T-helper 17 cell (primary cell): ENCODE measurements around the gene TMEM254. TPM values are rescaled to one million over a fixed set of nuclear protein-coding genes. Genes with fewer than 3 reads are reported as not detected.
"Not testable (repeated sequence)": the region's sequence is repeated elsewhere in the genome, so short reads cannot be mapped to it uniquely, and the experiment has no call there.

Experiments
- ATAC-seq: fragments of 150-1000 bp; cut with Tn5 transposase; 2 replicates; pipeline ENCODE4 v1.10.0; 2021; ENCODE audit warnings: mild to moderate bottlenecking, moderate library complexity
- DNase-seq, 3 donors: peaks; one replicate each; pipeline versions ENCODE4 v3.0.0 to v3.0.0-alpha.2; 2020 to 2021
- H3K9me3 ChIP-seq: one replicate; pipeline ENCODE4 v1.7.0; 2013; ENCODE audit warnings: low read length, mild to moderate bottlenecking; ENCODE audit not compliant: control insufficient read depth, poor library complexity, severe bottlenecking
- H3K27ac Mint-ChIP-seq: one replicate; pipeline ENCODE4 v1.8.0; 2022; ENCODE audit warnings: mild to moderate bottlenecking, moderate library complexity, mixed read lengths
- H3K27me3 Mint-ChIP-seq: one replicate; pipeline ENCODE4 v1.8.0; 2022; ENCODE audit warnings: mixed read lengths
- H3K36me3 Mint-ChIP-seq: one replicate; pipeline ENCODE4 v1.8.0; 2022; ENCODE audit warnings: low read depth, mixed read lengths
- H3K4me1 Mint-ChIP-seq: one replicate; pipeline ENCODE4 v1.8.0; 2022; ENCODE audit warnings: mild to moderate bottlenecking, mixed read lengths
- H3K4me3 Mint-ChIP-seq: one replicate; pipeline ENCODE4 v1.8.0; 2022; ENCODE audit warnings: mild to moderate bottlenecking, moderate library complexity, mixed read lengths
- total RNA-seq, 4 donors: library from RNA in 2 of 4; stranded (reverse) in 2 of 4; gene quantifications; one replicate each; pipeline ENCODE4 v1.2.3 and lab custom pipeline; 2022 to 2026

The TMEM254 gene
- total RNA-seq, 2 donors from 2014 or later = 8.1 to 11.3 TPM

GRCh38 chr10:80131499-80131901 is 53.0 kb downstream of the TMEM254 start:
- H3K4me1 Mint-ChIP-seq = peaks cover 7% of the 10 kb centered on the region
- DNase-seq = no peak
- ATAC-seq = no peak
- peaks cover 46% of the 10 kb centered on the region for H3K27me3 Mint-ChIP-seq
- no peak overlapping the region for H3K4me3 Mint-ChIP-seq
- H3K9me3 ChIP-seq = no peaks in the 10 kb centered on the region
- H3K27ac Mint-ChIP-seq = no peak overlapping the region
- peaks cover 4% of the 10 kb centered on the region for H3K36me3 Mint-ChIP-seq

- no peak within 1 kb of the TSS for H3K27ac Mint-ChIP-seq
- ATAC-seq (no peak), DNase-seq (no peak)
- H3K9me3 ChIP-seq = no peaks in the 10 kb centered on the region
- H3K36me3 Mint-ChIP-seq = peaks cover 4% of the 10 kb centered on the region
- peaks cover 7% of the 10 kb centered on the region for H3K4me1 Mint-ChIP-seq
- H3K27me3 Mint-ChIP-seq = peaks cover 41% of the 10 kb centered on the region
- H3K4me3 Mint-ChIP-seq = peak within 1 kb of the TSS; percentile 79
Observed at GRCh38 chr10:80132299-80133139, 54.1 kb downstream of the TMEM254 start, which contains the start of gene PLAC9. TSS of gene PLAC9 (plus strand) at chr10:80132730. CDS start at chr10:80132763, 33 bp downstream.

- Mint-ChIP-seq H3K4me1 (peaks cover 7% of the 10 kb centered on the region), H3K27me3 (peaks cover 46% of the 10 kb centered on the region), H3K36me3 (peaks cover 7% of the 10 kb centered on the region), H3K4me3 (peak overlapping the region; percentile 79), H3K27ac (no peak overlapping the region)
- H3K9me3 ChIP-seq = no peaks in the 10 kb centered on the region
- no peak for DNase-seq
- no peak for ATAC-seq
Observed at GRCh38 chr10:80133206-80133605, 54.7 kb downstream of the TMEM254 start.

DNA sequence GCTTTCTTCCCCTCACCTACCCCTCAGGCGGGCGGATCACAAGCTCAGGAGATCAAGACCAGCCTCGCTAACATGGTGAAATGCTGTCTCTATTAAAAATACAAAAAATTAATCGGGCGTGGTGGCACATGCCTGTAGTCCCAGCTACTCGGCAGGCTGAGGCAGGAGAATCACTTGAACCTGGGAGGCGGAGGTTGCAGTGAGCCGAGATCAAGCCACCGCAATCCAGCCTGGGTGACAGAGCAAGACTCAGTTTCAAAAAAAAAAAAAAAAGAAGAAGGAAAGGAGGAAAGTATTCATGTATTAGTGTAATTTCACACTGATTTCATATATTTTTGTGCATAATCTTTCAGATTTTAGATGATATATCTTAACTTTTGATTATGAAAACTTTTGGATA is 55.2 kb downstream of the TMEM254 start:
- ATAC-seq = not testable (repeated sequence)

DNA sequence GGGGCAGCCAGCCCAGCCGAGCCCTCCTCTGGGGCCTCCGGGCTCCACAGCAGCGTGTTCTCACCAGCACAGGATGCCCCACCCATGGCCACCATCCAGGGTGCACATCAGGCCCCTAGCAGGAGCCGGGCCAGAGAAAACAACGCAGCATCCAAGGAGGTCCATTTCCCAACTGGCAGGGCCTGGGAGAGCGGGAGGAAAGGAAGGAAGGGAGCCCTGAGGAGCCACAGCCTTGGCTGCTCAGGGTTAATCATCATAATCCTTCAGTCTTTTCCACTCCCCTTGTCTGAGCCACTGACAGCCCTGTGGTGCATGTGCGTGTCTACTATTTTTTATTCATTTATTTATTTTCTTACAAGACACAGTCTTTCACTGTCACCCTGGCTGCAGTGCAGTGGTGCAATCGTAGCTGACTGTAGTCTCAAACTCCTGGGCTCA is 57.7 kb downstream of the TMEM254 start:
- Mint-ChIP-seq H3K27me3 (peaks cover 61% of the 10 kb centered on the region), H3K4me3 (no peak overlapping the region), H3K27ac (no peak overlapping the region), H3K36me3 (peaks cover 13% of the 10 kb centered on the region), H3K4me1 (peaks cover 12% of the 10 kb centered on the region)
- no peaks in the 10 kb centered on the region for H3K9me3 ChIP-seq
- DNase-seq = no peak
- no peak for ATAC-seq

More for the DNA sequence above, 55.2 kb downstream of the TMEM254 start:
- not testable (repeated sequence) for H3K27ac Mint-ChIP-seq, H3K4me3 Mint-ChIP-seq, H3K4me1 Mint-ChIP-seq, DNase-seq, H3K9me3 ChIP-seq, H3K36me3 Mint-ChIP-seq
- peaks cover 50% of the 10 kb centered on the region for H3K27me3 Mint-ChIP-seq

DNA sequence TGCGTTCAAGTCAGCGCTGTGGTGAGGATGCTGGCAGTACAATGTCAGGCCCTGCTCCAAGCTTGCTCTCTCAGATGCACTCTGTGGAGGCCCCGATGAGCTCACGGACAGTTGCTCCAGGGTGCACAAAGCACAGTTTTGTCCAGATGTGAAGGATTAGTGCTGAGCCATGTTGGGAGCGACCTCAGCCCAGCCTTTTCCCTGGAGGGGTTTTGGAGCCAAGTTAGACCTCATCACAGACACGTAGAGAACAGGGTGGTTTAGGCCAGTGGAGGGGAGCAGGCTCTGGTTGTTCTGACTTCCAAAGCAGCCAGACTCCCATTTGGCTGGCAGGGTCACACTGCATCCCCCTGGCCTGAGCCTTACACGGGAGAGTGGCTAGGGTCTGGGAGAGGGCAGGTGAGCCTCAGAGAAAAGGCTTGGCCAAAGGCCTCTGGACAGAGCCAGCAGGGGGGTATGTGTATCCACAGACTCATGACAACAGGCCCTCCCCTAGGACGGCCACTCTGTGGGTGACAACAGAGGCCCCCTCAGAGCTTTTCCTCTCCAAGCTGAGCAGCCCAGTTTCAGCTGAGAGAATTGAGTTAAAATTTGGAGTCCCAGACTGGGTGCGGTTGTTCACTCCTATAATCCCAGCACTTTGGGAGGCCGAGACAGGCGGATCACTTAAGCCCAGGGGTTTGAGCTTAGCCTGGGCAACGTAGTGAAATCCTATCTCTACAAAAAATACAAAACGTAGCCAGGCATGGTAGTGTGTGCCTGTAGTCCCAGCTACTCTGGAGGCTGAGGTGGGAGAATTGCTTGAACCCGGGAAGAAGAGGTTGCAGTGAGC is 58.8 kb downstream of the TMEM254 start:
- peaks cover 12% of the 10 kb centered on the region for H3K4me1 Mint-ChIP-seq
- no peak for DNase-seq
- ATAC-seq = no peak
- H3K27me3 Mint-ChIP-seq = peaks cover 61% of the 10 kb centered on the region
- H3K36me3 Mint-ChIP-seq = peaks cover 13% of the 10 kb centered on the region
- no peak overlapping the region for H3K27ac Mint-ChIP-seq
- H3K4me3 Mint-ChIP-seq = no peak overlapping the region
- H3K9me3 ChIP-seq = no peaks in the 10 kb centered on the region

- peaks cover 57% of the 10 kb centered on the region for H3K27me3 Mint-ChIP-seq
- no peak overlapping the region for H3K4me3 Mint-ChIP-seq
- DNase-seq (no peak), ATAC-seq (no peak)
- no peaks in the 10 kb centered on the region for H3K9me3 ChIP-seq
- peaks cover 10% of the 10 kb centered on the region for H3K4me1 Mint-ChIP-seq
- peaks cover 11% of the 10 kb centered on the region for H3K36me3 Mint-ChIP-seq
- peak overlapping the region; percentile 37 for H3K27ac Mint-ChIP-seq
Observed at GRCh38 chr10:80137920-80138319, 59.5 kb downstream of the TMEM254 start.

DNA sequence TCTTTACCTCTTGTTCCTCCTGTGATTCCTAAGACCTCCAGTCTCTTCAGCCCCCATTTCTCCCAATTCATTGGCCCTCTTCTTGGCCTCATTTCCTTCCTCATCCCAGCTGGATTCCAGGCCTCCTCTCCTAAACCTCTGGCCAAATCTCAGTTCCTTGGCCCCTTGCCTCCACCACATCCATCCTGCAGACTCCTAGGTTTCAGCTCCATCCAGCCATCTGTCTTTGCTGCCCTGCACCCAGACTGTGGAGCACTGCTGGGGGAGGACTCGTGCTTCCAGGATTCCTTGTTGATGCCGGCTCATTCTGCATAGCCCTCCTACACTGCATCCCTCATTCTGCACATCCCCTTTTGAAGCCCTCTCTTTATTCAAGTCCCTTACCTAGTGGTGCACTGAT is 60.8 kb downstream of the TMEM254 start:
- ATAC-seq = no peak
- peaks cover 9% of the 10 kb centered on the region for H3K36me3 Mint-ChIP-seq
- no peak for DNase-seq
- no peak overlapping the region for H3K4me3 Mint-ChIP-seq
- peaks cover 11% of the 10 kb centered on the region for H3K4me1 Mint-ChIP-seq
- H3K27me3 Mint-ChIP-seq = peaks cover 47% of the 10 kb centered on the region
- H3K9me3 ChIP-seq = no peaks in the 10 kb centered on the region
- H3K27ac Mint-ChIP-seq = no peak overlapping the region

DNA sequence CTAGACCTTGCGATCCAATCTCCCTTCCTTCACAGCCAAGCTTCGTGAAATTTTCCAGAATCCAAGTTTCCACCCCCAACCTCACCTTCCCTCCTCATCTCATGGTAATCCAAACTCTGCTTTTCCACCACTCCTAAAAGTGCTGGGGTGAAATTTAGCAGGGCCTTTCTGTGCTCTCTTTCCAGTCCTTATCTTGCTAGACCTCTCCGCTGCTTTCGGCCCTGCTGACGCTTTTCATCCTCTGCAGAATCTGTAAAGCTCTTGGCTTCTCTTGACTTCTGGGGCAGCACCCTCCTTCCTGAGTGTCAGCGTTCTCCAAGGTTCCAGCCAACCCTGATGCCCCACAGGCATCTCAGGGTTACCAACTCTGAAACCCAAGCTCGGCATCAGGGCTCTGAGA is 61.8 kb downstream of the TMEM254 start:
- peaks cover 9% of the 10 kb centered on the region for H3K36me3 Mint-ChIP-seq
- H3K9me3 ChIP-seq = no peaks in the 10 kb centered on the region
- H3K27me3 Mint-ChIP-seq = peaks cover 43% of the 10 kb centered on the region
- DNase-seq (no peak), ATAC-seq (no peak)
- peaks cover 17% of the 10 kb centered on the region for H3K4me1 Mint-ChIP-seq
- H3K27ac Mint-ChIP-seq = peak overlapping the region; percentile 43
- no peak overlapping the region for H3K4me3 Mint-ChIP-seq

DNA sequence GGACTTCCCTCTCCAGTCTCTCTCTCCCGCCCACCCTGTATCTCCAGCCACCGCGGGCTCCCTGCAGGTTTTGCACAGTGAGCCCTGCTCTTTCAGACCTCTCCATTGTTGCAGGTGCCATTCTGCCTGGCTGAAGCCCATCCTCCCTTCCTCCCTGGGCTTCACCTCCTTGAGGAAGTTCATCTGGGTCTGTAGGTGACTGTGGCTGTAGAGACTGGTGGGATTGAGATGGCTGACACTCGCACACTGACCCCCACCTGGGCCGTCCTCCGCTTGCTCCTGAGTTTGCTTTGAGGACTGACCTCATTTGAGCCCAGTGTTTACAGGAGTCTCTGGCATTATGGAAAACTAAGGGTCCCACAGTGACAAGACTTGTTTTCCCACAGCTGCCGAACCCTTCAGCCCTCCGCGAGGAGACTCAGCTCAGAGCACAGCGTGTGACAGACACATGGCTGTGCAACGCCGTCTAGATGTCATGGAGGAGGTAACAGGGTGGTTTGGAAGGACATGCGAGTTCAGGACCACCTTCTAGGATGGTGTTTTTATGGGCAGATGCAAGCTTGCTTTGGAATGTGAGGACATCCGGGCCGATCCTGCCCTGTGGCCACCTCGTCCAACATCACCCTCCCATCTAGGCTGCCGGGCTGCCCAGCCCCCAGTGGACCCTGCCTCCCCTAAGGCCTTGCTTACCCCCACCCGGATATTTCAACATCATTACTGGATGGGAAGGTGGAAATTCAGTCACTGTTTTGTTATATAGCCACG is 63.4 kb downstream of the TMEM254 start:
- Mint-ChIP-seq H3K4me1 (peaks cover 24% of the 10 kb centered on the region), H3K27ac (no peak overlapping the region), H3K36me3 (peaks cover 9% of the 10 kb centered on the region), H3K4me3 (peak overlapping the region; percentile 55), H3K27me3 (peaks cover 38% of the 10 kb centered on the region)
- DNase-seq (no peak), ATAC-seq (no peak)
- H3K9me3 ChIP-seq = no peaks in the 10 kb centered on the region
